Fibroblast of lung (primary cell): ENCODE results near the gene LRP1.
A peak's percentile ranks its signal among the peaks of the same experiment; 100 is the strongest.

Experiments used
- CTCF ChIP-seq, 2 donors: IDR thresholded peaks in 1 of 2; conservative IDR thresholded peaks in 1 of 2; 1 replicate in 1 of 2; 2 replicates in 1 of 2; pipeline ENCODE4 v1.5.1; 2011 to 2012; ENCODE audit warnings: low read length in 2 of 2, control low read depth in 1 of 2, inconsistent platforms in 1 of 2, low read depth in 1 of 2, mild to moderate bottlenecking in 1 of 2
- EZH2 ChIP-seq: IDR thresholded peaks from 2 replicates; pipeline ENCODE4 v1.5.1; 2012; ENCODE audit warnings: low read length, control low read depth, mild to moderate bottlenecking; ENCODE audit errors: missing control alignments

- TF ChIP-seq CTCF (conservative IDR thresholded peaks at IDR 0.05 in 1 of 2, IDR thresholded peaks at IDR 0.05 in 1 of 2; ENCODE audit: low read depth in 1 of 2, low read length in 2 of 2): peak in 1 of 2 donors; percentile 6
- TF ChIP-seq EZH2: no peak
Measured at GRCh38 chr12:57171668-57172067, 43.4 kb downstream of the LRP1 start.
